HG02885 (cell line): Measurements from ENCODE around the gene ISY1.
"Not testable (repeated sequence)": the region's sequence is repeated elsewhere in the genome, so short reads cannot be mapped to it uniquely, and the experiment has no call there.

Experiments used
- ATAC-seq: cut with Tn5 transposase; IDR thresholded peaks from one replicate; pipeline ENCODE4 v1.9.1; 2021; ENCODE audit warnings: mild to moderate bottlenecking; ENCODE audit not compliant: unreplicated experiment, poor library complexity

Gene ISY1

DNA sequence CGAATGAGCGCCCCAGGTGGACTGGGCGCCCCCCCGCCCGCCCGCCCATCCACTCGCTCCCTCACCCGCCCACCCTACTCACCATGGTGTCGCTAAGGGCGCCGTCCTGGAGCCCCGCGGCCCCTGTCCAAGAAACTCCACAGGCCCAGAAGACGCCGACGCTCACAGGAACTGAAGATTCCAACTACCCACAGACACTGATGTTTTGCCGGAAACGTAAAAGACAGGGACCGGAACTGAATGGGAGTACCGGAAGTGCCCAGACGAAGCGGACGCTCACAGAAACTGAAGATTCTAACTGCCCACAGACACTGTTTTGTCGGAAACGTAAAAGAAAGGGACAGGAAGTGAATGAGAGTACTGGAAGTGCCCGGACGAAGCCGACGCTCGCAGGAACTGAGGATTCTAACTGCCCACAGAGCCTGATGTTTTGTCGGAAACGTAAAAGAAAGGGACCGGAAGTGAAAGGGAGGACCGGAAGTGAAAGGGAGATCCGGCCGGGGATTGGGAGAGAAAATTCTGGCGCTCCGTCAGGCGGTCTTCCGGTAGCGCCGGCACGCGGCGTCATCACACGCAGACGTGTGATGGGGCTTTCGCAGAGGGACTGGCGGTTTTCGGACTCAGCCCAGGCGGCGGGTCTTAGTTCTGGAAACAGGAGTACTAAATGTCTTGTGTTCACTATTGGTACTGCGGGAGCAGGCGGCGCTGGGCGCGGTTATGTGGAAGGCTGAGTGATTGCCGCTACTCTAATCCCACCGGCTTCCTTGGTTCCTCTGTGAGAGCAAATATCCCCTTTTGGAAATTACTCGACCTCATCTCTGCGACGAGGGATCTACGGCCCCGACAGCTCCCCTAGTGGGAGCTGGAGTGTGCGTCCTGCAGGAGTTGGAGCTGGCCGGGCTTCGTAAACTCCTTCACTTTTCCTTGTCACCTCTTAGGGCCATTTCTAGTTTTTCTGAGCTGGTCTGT is at the start of gene ISY1:
Gene ISY1, minus strand, starts transcription at position 173 of the 969 bp plus-strand sequence. Its CDS starts 88 bp downstream, at position 85.
- ATAC-seq = peak; percentile 79

DNA sequence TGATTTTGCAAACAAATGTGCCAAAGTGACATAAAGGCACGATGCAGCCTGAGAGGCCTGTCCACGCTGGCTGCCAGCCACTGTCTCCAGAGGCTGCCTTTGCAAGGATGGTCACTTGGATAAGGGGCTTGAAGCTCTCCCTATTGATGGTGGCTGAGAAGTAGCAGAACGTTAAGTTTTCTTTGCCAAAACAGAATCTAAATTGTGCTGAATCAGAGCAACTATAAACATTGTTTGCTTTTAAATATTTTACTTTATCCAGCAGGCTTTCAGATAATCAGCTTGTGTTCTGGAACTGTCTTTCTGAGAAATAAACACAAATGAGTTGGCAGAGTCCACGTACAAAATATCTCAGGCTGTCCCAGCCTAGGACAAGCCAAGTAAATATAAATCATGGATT is 46.6 kb upstream of the ISY1 start:
- ATAC-seq = no peak

DNA sequence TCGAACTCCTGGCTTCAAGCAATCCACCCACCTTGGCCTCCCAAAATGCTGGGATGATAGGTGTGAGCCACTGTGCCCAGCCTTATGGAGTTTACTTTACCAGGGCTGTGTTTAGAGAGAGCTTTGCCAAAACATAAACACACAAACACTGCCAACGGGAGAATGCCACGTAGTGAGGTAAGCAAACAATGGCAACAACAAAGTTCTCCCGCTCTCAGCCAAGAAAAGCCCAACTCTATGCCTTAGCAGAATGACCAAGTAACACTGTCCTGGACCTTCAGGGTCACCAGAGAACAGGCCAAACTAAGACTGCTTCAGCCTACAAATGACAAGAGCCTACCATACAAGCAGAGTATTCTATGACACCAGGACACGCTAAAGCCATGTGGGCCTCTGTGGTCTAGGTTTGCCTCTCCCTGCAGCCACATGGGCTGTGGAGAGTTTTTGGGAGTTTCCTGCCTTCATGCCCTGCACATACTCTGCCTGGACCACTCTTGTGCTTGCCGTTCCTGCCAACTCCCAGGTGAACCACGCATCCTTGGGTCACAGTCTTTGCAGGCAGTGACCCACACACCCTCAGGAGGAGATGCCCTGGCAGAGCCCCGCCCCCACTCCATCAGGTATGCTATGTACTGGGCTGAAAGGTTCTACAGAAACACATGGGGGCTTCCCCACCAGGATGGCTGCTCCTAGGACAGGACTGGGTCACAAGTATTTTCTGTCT is 44.4 kb upstream of the ISY1 start:
- ATAC-seq = no peak

DNA sequence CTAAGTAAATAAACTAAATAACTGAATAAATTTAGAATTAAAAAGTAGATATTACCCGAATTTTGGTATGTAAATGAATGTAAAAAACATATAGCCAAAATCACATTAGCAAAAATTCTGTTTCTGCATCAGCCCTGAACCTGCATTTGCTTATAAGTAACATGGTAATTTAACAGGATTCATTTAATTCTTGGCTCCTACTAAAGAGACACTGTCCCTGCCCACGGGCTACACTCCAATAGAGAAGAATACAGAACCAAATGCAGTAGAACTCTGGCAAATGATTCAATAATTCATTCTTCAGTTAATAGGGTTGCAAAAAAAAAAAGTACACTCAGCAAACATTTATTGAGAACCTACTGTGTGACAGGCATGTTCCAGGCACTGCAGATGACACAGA is 43.6 kb upstream of the ISY1 start:
- ATAC-seq = no peak

DNA sequence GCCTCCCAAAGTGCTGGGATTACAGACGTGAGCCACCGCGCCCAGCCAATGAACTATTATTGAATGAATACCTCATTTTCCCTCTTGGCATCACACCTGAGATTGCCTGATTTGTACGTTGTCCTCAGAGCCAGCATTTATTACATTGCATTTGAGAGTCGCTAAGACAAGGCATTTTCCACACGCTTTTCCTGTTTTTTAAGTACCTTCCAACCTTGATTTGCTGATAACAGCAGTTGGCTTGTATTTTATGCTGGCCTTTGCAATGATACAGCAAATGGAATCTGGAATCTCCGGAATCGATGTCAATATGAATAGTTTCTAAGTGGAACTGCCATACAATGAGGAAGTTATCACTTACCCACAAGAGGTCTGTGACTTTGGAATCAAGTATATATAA is 38.5 kb upstream of the ISY1 start:
- ATAC-seq = no peak

DNA sequence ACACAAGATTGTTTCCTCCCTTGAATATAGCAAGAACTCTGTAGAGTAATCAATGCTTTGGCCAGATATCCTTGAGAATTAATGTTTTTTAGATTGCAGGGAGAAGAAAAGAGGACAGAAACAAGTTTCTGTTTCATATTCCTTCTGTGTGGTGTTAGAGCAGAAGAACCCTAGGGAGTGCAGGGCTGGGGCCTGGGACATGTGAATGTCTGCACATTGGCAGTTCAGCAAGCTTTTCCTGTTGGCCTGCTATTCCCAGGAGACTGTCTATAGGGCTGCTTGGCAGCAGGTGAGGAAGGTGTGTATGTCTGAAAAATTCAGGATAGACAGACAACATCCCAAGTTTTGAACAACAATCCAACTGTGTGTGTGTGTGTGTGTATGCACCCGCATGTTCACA is 36.5 kb upstream of the ISY1 start:
- ATAC-seq = no peak

DNA sequence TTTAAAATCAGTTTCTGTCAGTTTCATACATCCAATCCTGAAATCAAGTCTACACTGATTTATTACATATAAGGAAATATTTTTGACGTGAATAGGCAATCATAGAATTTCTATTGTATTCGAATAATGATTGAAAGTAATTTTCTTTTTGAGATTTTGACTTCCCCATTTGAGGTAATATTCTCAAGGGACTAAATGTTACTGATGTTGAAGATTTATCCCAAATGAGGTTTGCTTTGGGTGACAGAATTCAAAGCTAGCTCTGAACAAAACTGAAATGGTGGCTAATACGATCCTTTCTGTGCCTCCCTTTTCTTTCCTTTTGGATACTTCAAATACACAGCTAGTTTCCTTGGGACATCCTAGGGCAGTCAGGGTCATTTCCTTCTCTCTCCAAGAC is 35.7 kb upstream of the ISY1 start:
- ATAC-seq = no peak

DNA sequence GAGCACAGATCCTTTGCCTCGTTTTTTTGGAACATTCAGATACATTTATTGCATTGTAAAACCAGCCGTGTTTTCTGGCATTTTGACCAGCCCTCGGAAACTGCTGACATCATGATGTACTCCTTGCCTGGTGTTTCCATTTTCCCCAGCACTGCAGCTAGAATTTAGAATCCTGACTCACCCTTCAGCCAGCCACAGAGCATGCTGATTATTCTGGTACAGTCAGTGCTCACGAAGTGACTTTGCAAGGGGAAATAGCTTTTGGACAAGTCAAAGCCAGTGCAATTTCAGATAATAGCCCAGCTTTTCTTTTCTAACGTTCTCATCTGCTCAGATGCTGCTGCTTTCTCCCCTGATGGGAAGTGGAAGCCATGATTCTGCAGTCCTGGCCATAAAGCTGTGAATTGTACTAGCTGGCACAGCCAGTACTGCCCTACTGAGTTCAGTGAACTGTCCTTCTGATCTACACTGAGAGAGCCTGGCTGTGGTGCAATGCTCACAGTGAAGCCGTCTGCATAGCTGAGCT is 34.9 kb upstream of the ISY1 start:
- no peak for ATAC-seq

DNA sequence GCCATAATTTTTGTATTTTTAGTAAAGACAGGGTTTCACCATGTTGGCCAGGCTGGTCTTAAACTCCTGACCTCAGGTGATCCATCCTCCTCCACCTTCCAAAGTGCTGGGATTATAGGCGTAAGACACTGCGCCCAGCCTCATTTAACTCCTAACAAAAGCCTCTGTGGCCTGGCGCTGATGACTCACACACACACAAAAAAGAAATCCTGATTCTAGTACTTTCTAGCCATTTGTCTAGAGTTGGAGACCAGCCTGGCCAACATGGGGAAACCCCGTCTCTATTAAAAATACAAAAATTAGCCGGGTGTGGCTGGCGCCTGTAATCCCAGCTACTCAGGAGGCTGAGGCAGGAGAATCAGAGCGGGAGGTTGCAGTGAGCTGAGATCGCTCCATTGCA is 28.9 kb upstream of the ISY1 start:
- not testable (repeated sequence) for ATAC-seq

DNA sequence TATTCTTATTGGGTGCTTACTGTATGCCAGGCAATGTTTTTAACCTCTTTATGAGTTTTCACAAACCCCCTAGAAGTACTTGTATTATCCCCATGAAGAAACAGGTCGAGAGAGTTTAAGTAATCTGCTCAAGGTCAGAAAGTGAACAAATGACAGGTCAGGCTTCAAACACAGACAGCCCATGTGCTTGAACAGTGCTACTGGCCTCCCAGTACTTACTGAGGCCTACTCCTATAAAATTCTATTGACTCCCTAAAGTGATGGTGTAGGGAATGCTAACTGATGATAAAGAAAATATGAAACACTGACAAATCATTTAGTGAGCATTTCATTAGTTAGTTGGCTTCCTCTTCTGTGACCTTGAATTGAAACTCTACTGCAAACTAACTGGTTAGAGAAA is 27.0 kb upstream of the ISY1 start:
- no peak for ATAC-seq

DNA sequence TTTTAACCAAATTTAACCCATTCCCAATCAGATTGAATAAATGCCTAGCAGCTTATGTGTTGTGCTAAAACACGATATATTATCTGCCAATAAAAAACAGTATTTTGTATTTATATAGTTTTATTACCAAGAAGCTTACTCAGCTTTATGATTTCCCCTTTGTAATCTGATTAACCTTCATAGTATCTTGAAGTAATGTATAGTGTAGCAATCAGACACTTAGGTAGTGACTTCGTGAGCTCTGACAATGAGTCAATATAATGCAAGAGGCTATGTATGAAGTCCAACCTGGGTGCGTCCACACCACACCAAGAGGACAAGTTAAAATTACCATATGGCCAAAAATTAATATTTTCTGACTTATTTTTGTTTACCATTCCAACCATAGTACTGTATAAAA is 24.9 kb upstream of the ISY1 start:
- no peak for ATAC-seq

DNA sequence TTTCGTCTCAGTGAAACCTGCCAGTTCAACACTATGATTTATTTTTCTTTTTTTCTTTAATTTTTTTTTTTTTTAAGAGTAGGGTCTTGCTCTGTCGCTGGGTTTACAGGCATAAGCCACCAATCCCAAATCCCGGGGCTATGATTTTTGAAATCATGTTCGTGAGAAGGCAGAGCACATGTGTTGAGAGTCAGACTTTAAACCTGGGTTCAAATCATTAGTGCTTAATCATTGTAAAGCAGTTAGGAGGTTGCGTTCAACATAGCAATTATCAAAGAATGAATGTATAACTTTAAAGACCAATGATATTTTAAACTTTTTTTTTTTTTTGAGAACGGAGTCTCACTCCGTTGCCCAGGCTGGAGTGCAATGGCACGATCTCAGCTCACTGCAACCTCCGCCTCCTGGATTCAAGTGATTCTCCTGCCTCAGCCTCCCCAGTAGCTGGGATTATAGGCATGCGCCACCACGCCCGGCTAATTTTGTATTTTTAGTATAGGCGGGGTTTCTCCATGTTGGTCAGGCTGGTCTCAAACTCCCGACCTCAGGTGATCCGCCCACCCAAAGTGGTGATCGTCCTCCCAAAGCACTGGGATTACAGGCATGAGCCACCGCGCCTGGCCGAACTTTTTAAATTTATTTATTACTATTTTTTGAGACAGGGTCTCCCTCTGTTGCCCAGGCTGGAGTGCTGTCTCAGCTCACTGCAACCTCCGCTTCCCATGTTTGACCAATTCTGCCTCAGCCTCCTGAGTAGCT is 24.1 kb upstream of the ISY1 start:
- ATAC-seq = not testable (repeated sequence)

DNA sequence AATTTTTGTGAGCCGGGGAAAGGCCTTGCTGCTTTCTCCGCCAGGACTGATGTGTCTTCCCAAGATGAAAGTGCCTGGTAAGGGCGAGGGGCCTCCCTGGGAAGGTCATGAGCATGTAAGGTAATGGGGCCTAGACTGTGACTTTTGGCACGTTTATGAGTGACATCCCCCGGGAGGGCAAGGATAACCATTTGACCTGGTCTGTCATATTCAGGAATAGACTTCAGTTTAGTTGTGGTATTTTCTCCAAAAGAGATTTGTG is 23.5 kb upstream of the ISY1 start:
- no peak for ATAC-seq

DNA sequence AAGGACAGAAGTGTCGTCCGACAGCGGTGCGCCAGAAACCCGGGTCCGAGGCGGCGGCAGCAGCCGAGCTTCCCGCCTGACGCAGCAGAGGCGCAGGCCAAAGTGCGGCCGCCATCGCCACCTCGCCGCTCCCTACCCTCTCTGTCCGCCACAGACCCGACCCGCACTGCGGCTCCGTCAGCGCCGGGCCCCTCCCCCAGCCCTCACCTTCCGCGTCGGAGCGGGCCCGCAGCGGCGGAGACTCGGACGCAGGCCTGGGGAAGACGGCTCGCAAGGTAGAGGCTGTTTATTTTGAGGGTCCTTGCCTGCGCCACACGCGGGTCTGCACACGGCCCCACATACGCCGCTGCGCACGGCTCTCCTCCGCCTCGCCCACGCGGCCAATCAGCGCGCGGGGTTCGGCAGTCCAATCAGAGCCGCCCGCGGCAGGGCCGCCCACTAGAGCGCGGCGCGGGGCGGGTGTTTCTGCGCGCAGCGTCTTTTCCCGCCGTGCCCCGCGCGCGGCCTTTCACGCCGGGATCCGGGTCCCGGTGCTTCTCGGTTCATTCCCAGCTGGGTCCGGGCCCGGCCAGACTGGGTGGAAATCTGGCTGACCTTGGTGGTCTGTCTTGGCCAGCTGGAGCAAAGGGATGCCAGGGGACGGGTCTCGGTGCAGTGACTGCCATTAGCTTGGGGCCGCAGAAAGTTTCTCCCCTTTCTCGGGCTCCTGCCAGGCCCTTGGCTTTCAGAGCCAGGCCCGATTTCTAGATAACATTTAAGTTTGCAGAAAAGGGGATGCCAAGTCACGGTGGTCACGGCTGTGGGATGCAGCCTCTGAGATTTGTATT is 22.9 kb upstream of the ISY1 start, which contains the start of gene CNBP:
Gene CNBP, minus strand, starts transcription at position 328 of the 827 bp plus-strand sequence. CDS start 12,139 bp downstream, outside the sequence.
- peak; percentile 93 for ATAC-seq

DNA sequence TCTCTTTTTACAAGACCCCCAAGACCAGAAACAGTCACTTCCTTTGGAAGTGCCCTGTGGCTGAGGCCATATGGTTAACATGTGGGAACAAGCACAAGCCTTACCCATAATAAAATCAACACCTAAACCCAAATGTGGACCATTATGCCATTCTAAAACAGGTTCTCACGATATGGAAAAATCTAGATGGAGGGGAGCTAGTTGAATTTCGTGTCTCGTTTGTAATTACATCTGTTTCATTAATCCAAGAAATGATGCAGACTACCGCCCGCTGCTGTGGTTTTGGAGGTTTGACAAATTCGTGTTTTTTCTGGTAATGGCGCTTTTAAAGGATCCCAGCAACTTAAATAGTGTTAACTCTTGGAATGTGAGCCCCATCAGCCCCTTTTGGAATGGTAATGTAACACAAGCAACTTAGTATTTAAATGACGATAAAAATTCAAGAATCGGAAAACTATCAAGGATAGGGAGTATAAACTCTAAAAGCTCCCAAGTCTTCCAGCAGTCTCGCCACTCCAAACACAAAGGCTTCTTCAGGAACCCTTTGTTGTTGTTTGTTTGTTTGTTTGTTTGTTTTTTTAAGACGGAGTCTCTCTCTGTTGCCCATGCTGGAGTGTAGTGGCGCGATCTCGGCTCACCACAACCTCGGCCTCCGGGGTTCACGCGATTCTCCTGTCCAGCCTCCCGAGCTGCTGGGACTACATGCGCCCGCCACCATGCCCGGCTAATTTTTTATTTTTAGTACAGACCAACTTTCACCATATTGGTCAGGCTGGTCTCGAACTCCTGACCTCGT is 21.7 kb upstream of the ISY1 start:
- ATAC-seq = no peak

DNA sequence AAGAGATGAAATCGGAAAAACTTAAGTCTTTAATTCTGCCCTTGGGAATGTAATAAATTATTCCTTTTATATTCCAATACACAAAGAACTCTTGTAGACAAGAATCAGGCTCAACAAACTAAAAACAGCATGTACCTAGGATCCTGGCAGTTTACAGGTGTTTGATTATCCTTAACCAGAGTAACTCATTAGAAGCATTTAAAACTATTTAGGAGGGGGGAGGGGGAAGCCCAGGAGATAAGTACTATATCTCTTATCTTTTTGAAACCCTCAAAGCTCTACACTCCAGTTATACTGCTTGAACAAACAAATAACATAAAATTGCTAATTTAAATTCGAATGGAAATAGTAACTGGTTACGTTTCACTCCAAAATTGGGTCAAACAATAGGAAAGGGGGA is 21.0 kb upstream of the ISY1 start:
- no peak for ATAC-seq

DNA sequence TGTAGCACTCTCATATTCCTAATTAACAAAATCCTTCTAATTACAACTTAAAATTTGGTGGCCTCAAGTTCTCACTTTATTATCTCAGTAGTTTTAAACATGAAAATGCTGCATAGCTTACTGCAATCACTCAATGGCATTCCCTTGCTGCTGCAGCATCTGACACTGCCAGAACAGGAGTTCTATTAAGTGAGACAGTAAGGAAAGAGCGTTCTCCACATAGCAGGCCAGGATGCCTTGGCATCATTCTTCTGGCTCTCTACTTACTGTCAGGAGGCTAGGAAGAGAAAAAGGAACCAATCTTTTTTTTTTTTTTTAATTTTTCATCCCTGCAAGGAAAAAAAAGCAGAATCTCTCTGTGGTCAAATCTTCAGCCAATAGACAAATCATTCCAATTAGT is 19.6 kb upstream of the ISY1 start:
- no peak for ATAC-seq

DNA sequence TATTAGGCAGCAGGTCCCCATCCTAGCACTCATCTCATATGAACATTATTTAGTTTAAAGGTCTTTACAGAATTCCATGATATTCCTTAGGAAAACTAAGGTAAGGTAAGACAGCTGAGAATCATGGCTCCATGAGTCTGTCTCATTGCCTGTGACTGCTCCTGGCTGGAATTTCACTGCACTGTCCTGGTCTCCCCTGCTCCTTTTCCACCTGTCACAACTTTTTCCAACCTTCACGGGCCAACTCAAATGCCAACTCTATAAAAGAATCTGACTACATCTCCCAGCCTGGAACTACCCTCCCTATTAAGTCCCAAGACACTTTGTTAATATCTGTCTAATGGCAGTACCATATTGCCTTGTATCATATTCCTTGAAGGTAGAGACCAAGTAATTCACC is 15.2 kb upstream of the ISY1 start:
- ATAC-seq = no peak

DNA sequence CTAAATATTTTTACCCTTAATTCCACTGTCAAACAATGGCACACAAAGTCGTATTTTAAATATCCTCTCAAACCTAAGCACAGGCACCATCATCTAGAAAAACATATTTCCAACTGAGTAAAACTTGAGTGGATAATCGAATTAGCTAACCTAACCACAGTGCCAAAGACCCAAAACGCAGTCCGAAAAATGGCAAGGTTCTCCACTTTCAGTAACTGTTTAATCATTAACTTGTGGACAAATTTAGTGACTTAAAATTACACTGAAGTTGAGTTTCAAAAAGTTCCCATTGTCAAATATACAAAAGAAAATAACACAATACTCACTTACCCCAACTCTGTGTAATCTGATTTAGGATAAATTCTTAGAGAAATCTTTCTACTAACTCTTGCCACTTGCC is 12.9 kb upstream of the ISY1 start:
- no peak for ATAC-seq
